ENCODE results near the gene MXRA8. TPM values are rescaled to one million over a fixed set of nuclear protein-coding genes. Genes with fewer than 3 reads are reported as not detected.

MXRA8 gene
- total and polyA plus RNA-seq, 2 donors from 2014 or later = 26.0 to 64.7 TPM

DNA sequence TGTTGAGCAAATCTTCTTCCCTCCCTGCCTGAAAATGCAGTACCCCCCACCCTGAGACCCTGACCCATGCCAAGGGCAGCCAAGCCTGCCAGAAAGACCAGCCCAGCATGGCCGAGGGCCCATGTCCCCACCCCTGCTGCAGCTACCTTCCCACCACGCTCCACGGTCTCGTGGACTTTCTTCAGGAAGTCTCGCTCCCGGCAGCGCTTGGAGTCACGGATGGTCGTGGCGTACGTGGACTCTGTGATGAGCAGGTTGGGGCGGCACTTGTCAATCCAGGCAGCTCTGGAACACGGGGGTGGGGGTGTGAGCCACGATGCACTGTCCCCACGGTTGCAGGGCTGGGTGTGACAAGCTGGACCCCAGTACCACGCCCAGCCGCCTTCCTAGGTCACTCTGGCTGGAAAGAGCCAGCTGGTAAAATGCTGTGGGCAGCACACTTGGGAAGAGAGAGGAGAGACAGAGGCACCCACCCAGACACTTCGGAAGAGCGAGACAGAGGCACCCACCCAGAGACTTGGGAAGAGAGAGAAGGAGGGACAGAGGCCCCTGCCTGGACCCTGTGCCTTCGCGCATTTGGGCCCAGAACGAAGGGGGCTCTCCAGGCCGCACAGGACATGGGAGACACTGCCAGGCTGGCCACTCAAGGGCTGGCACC, 43.5 kb downstream of the MXRA8 start:
- Histone ChIP-seq H3K4me3 (ENCODE audit: low read length in 3 of 3) (no peak overlapping the region), H3K9ac (ENCODE audit: low read length in 3 of 3) (no peak overlapping the region), H3K27ac (ENCODE audit: low read depth in 2 of 2, low read length in 2 of 2) (no peak overlapping the region), H3K36me3 (ENCODE audit: control insufficient read depth in 2 of 3, insufficient read depth in 3 of 3, low read length in 3 of 3) (peaks cover 0 to 15% (median 11%) of the 10 kb centered on the region in 3 donors), H3K27me3 (ENCODE audit: control insufficient read depth, insufficient read depth, low read length) (no peaks in the 10 kb centered on the region), H3K4me1 (ENCODE audit: control insufficient read depth in 2 of 3, insufficient read depth in 2 of 3, low read depth in 1 of 3, low read length in 3 of 3) (no peaks in the 10 kb centered on the region), H3K9me3 (ENCODE audit: control insufficient read depth in 2 of 3, insufficient read depth in 1 of 3, low read length in 3 of 3) (no peaks in the 10 kb centered on the region)
- TF ChIP-seq, protein P1, sequence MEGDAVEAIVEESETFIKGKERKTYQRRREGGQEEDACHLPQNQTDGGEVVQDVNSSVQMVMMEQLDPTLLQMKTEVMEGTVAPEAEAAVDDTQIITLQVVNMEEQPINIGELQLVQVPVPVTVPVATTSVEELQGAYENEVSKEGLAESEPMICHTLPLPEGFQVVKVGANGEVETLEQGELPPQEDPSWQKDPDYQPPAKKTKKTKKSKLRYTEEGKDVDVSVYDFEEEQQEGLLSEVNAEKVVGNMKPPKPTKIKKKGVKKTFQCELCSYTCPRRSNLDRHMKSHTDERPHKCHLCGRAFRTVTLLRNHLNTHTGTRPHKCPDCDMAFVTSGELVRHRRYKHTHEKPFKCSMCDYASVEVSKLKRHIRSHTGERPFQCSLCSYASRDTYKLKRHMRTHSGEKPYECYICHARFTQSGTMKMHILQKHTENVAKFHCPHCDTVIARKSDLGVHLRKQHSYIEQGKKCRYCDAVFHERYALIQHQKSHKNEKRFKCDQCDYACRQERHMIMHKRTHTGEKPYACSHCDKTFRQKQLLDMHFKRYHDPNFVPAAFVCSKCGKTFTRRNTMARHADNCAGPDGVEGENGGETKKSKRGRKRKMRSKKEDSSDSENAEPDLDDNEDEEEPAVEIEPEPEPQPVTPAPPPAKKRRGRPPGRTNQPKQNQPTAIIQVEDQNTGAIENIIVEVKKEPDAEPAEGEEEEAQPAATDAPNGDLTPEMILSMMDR (IDR thresholded peaks at IDR 0.05; ENCODE audit: borderline replicate concordance, extremely low read depth, insufficient read depth) = no peak
- intact Hi-C loops (cut with DNase I) = no loop called here
- FAIRE-seq (no peak), DNase-seq (no peak)

DNA sequence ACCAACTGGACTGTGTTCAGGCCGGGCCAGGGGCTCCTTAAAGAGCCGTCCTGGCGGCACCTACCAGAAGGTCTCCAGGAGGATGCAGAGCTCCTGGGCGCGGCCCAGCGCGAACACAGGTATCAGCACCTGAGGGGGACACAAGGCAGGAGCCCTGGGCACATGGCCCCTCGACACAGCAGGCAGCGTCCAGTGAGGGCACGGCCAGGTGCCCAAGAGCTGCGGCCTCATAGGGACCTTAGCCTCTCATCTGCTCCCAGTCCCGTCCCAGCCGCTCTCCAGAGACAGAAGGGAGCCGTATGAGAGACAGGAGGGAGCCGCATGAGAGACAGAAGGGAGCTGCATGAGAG, 44.1 kb downstream of the MXRA8 start:
- H3K9ac ChIP-seq (ENCODE audit: low read length in 3 of 3) = no peak overlapping the region
- H3K27me3 ChIP-seq (ENCODE audit: control insufficient read depth, insufficient read depth, low read length) = no peaks in the 10 kb centered on the region
- no peaks in the 10 kb centered on the region for H3K9me3 ChIP-seq (ENCODE audit: control insufficient read depth in 2 of 3, insufficient read depth in 1 of 3, low read length in 3 of 3)
- H3K4me1 ChIP-seq (ENCODE audit: control insufficient read depth in 2 of 3, insufficient read depth in 2 of 3, low read depth in 1 of 3, low read length in 3 of 3) = peaks cover 0 to 6% (median 0%) of the 10 kb centered on the region in 3 donors
- peaks cover 0 to 15% (median 11%) of the 10 kb centered on the region in 3 donors for H3K36me3 ChIP-seq (ENCODE audit: control insufficient read depth in 2 of 3, insufficient read depth in 3 of 3, low read length in 3 of 3)
- intact Hi-C loops (cut with DNase I) = no loop called here
- TF ChIP-seq, protein P1 (IDR thresholded peaks at IDR 0.05; ENCODE audit: borderline replicate concordance, extremely low read depth, insufficient read depth) = no peak
- H3K27ac ChIP-seq (ENCODE audit: low read depth in 2 of 2, low read length in 2 of 2) = no peak overlapping the region
- DNase-seq (no peak), FAIRE-seq (no peak)
- no peak overlapping the region for H3K4me3 ChIP-seq (ENCODE audit: low read length in 3 of 3)

DNA sequence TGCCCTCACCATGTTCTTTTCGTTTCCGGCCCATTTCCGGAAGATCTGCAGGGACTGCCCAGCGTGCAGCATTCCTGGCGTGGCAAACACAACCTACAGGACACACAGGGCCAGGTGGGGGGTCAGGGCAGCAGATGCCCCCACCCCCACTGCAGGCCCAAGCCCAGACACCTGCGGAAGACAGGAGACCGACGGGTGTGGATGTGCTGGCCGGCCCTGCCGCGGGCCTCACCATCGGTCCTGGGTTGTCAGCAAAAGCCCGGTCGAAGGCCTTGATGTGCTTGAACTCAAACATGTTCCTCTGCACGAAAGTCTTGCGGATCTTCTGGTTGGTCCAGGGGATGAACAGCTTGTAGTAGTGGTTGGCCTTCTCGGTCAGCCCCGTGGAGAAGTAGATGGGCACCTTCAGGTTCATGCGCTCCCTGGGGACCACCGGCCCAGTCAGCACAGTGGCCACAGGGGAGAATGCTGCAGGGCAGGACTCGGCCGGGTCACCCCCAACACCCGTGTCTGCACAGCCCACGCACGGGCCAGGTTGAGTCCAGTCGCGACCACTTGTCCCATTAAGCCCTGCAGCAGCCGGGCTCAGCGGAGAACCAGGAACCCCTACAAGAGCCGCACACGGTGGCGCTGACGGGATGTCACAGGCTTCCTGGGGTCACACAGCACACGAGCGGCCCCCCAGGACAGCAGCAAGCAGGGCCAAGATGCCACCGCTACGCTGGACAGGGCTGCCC, 44.7 kb downstream of the MXRA8 start:
- Histone ChIP-seq H3K27me3 (ENCODE audit: control insufficient read depth, insufficient read depth, low read length) (no peaks in the 10 kb centered on the region), H3K4me3 (ENCODE audit: low read length in 3 of 3) (no peak overlapping the region), H3K27ac (ENCODE audit: low read depth in 2 of 2, low read length in 2 of 2) (no peak overlapping the region), H3K9ac (ENCODE audit: low read length in 3 of 3) (no peak overlapping the region), H3K36me3 (ENCODE audit: control insufficient read depth in 2 of 3, insufficient read depth in 3 of 3, low read length in 3 of 3) (peaks cover 0 to 15% (median 11%) of the 10 kb centered on the region in 3 donors), H3K9me3 (ENCODE audit: control insufficient read depth in 2 of 3, insufficient read depth in 1 of 3, low read length in 3 of 3) (no peaks in the 10 kb centered on the region), H3K4me1 (ENCODE audit: control insufficient read depth in 2 of 3, insufficient read depth in 2 of 3, low read depth in 1 of 3, low read length in 3 of 3) (peaks cover 0 to 6% (median 0%) of the 10 kb centered on the region in 3 donors)
- DNase-seq (no peak), FAIRE-seq (no peak)
- TF ChIP-seq, protein P1 (IDR thresholded peaks at IDR 0.05; ENCODE audit: borderline replicate concordance, extremely low read depth, insufficient read depth) = no peak
- intact Hi-C loops (cut with DNase I) = no loop called here

Data from kidney (tissue), 14 donors.